Fibroblast of lung (primary cell): ENCODE results near the gene GRID1. TPM values are rescaled to one million over a fixed set of nuclear protein-coding genes. Genes with fewer than 3 reads are reported as not detected.

Experiments
- DNase-seq, 2 donors: peaks; one replicate each; pipeline versions ENCODE4 v3.0.0 to v3.0.0-alpha.2; 2010; ENCODE audit warnings: low read depth in 2 of 2
- H2AFZ ChIP-seq: 2 replicates; pipeline ENCODE4 v1.5.1; 2012; ENCODE audit warnings: low read length, control low read depth, inconsistent platforms
- H3K27ac ChIP-seq: 2 replicates; pipeline ENCODE4 v1.5.1; 2011; ENCODE audit warnings: low read length, control low read depth; ENCODE audit not compliant: insufficient read depth
- H3K27me3 ChIP-seq: 2 replicates; pipeline ENCODE4 v1.5.1; 2011; ENCODE audit warnings: mild to moderate bottlenecking, low read length; ENCODE audit not compliant: control insufficient read depth, insufficient read depth
- H3K36me3 ChIP-seq: 2 replicates; pipeline ENCODE4 v1.5.1; 2011; ENCODE audit warnings: low read length; ENCODE audit not compliant: control insufficient read depth, insufficient read depth
- H3K4me1 ChIP-seq: 2 replicates; pipeline ENCODE4 v1.5.1; 2011; ENCODE audit warnings: low read length; ENCODE audit not compliant: control insufficient read depth, insufficient read depth; ENCODE audit errors: extremely low read depth
- H3K4me2 ChIP-seq: 2 replicates; pipeline ENCODE4 v1.5.1; 2011; ENCODE audit warnings: low read length, control low read depth; ENCODE audit not compliant: insufficient read depth; ENCODE audit errors: extremely low read depth
- H3K4me3 ChIP-seq, 4 experiments: fragments of 200-600 bp in 1 of 4; sonication (generic) in 1 of 4; replicated peaks in 1 of 4; 2 replicates each; pipeline ENCODE4 v1.5.1; 2011 to 2016; ENCODE audit warnings: low read length in 4 of 4, low read depth in 3 of 4, mild to moderate bottlenecking in 3 of 4, control low read depth in 2 of 4, inconsistent platforms in 1 of 4, mixed read lengths in 1 of 4; ENCODE audit not compliant: insufficient read depth in 1 of 4; ENCODE audit errors: control extremely low read depth in 1 of 4
- H3K79me2 ChIP-seq: 2 replicates; pipeline ENCODE4 v1.5.1; 2012; ENCODE audit warnings: mild to moderate bottlenecking, low read length, inconsistent platforms; ENCODE audit not compliant: control insufficient read depth, insufficient read depth
- H3K9ac ChIP-seq: 2 replicates; pipeline ENCODE4 v1.5.1; 2011; ENCODE audit warnings: mild to moderate bottlenecking, low read length, control low read depth; ENCODE audit not compliant: insufficient read depth
- H3K9me3 ChIP-seq: 2 replicates; pipeline ENCODE4 v1.5.1; 2012; ENCODE audit warnings: low read depth, low read length; ENCODE audit not compliant: control insufficient read depth, insufficient read depth
- H4K20me1 ChIP-seq: 2 replicates; pipeline ENCODE4 v1.5.1; 2011; ENCODE audit warnings: low read length; ENCODE audit not compliant: control insufficient read depth, insufficient read depth; ENCODE audit errors: extremely low read depth
- EZH2 ChIP-seq: IDR thresholded peaks from 2 replicates; pipeline ENCODE4 v1.5.1; 2012; ENCODE audit warnings: low read length, control low read depth, mild to moderate bottlenecking; ENCODE audit errors: missing control alignments
- polyA plus RNA-seq, 2 donors: library from polyadenylated mRNA; depleted of rRNA in 1 of 2; stranded (reverse) in 1 of 2; unstranded in 1 of 2; fragments of >200 nt; gene quantifications; 2 replicates each; pipeline ENCODE4 v1.2.1, GENCODE V29; 2011 to 2012; ENCODE audit warnings: missing spikeins in 1 of 2
- total RNA-seq: library from RNA; depleted of rRNA; stranded (reverse); fragments of >200 nt; gene quantifications from 2 replicates; pipeline ENCODE4 v1.2.1, GENCODE V29; 2014
- TF ChIP-seq, protein P1 (sequence below), 2 donors: IDR thresholded peaks in 1 of 2; conservative IDR thresholded peaks in 1 of 2; 1 replicate in 1 of 2; 2 replicates in 1 of 2; pipeline ENCODE4 v1.5.1; 2011 to 2012; ENCODE audit warnings: low read length in 2 of 2, control low read depth in 1 of 2, inconsistent platforms in 1 of 2, low read depth in 1 of 2, mild to moderate bottlenecking in 1 of 2

GRID1 gene
- total and polyA plus RNA-seq, 2 donors (not counting 1 experiment from before 2014, with no cell fraction given) = 0.03 to 0.33 TPM

DNA sequence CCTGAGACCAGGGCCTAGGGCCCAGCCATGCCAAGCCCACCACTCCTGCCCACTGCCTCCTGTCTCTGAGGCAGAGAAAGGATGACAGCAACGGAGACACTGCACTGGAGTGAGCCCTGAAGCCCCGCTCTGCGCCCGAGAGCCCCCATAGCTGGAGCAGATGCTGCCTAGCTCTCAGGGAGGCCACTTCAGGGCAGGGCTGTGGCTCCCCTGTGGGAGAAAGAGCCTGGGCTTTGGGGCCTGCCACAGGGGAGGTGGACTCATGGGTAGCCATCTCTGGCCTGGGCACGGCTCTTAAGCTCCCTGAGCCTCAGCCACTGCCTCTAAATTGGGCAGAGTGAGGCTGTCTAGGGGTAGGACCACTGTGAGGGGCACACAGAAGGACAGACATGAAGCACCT is 214.2 kb downstream of the GRID1 start:
- DNase-seq = no peak
- Histone ChIP-seq H4K20me1 (no peaks in the 10 kb centered on the region), H3K4me3 (no peak overlapping the region), H3K9me3 (no peaks in the 10 kb centered on the region), H3K9ac (no peak overlapping the region), H3K4me2 (no peak overlapping the region), H3K4me1 (no peaks in the 10 kb centered on the region), H2AFZ (no peak overlapping the region), H3K27ac (no peak overlapping the region), H3K79me2 (no peaks in the 10 kb centered on the region), H3K27me3 (no peaks in the 10 kb centered on the region), H3K36me3 (no peaks in the 10 kb centered on the region)
- TF ChIP-seq EZH2 = no peak
- TF ChIP-seq, protein P1, sequence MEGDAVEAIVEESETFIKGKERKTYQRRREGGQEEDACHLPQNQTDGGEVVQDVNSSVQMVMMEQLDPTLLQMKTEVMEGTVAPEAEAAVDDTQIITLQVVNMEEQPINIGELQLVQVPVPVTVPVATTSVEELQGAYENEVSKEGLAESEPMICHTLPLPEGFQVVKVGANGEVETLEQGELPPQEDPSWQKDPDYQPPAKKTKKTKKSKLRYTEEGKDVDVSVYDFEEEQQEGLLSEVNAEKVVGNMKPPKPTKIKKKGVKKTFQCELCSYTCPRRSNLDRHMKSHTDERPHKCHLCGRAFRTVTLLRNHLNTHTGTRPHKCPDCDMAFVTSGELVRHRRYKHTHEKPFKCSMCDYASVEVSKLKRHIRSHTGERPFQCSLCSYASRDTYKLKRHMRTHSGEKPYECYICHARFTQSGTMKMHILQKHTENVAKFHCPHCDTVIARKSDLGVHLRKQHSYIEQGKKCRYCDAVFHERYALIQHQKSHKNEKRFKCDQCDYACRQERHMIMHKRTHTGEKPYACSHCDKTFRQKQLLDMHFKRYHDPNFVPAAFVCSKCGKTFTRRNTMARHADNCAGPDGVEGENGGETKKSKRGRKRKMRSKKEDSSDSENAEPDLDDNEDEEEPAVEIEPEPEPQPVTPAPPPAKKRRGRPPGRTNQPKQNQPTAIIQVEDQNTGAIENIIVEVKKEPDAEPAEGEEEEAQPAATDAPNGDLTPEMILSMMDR (conservative IDR thresholded peaks at IDR 0.05 in 1 of 2, IDR thresholded peaks at IDR 0.05 in 1 of 2; ENCODE audit: low read depth in 1 of 2, low read length in 2 of 2) = no peak

DNA sequence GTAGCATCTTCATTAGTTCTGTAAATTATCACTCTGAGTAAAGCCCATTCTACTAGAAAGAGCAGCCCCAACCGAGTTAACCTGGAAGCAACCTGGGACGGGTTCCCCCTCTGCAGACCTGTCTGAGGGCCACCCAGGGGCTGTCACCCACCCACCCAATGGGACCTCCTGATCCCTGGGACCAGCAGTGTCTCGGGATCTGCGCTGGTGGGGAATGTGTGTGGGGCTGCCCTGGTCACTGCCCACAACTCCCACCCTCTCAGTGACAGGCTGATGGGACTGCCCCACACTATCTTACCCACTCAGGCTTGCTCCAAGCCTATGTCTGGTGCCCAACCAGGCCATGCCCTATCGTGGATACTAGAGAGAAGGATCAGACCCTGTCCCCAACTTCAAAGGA is 215.0 kb downstream of the GRID1 start:
- H3K27ac ChIP-seq = no peak overlapping the region
- no peaks in the 10 kb centered on the region for H3K36me3 ChIP-seq
- no peaks in the 10 kb centered on the region for H3K4me1 ChIP-seq
- no peaks in the 10 kb centered on the region for H3K79me2 ChIP-seq
- TF ChIP-seq, protein P1 (conservative IDR thresholded peaks at IDR 0.05 in 1 of 2, IDR thresholded peaks at IDR 0.05 in 1 of 2; ENCODE audit: low read depth in 1 of 2, low read length in 2 of 2) = no peak
- no peak for TF ChIP-seq EZH2
- H3K4me3 ChIP-seq = no peak overlapping the region
- no peaks in the 10 kb centered on the region for H3K27me3 ChIP-seq
- H4K20me1 ChIP-seq = no peaks in the 10 kb centered on the region
- no peak overlapping the region for H2AFZ ChIP-seq
- H3K4me2 ChIP-seq = no peak overlapping the region
- H3K9me3 ChIP-seq = no peaks in the 10 kb centered on the region
- H3K9ac ChIP-seq = no peak overlapping the region
- no peak for DNase-seq

DNA sequence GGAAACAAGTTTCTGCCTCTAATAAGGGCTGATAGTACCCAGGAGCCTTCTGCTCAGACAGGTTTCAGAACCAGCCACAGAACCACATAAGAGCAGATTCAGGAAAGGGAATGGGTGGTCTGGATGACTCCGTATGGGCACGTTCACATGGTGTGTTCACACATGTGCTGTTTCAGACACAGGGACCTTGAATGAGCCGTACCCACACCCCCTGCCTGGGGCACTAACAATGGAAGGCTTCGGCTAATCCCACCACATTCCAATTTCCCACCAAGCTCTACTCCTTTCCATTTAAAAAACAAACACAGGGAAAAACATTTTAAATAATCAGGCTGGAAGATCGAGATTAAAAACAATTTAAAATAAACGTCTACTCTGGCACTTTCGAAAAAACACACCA is 217.3 kb downstream of the GRID1 start:
- DNase-seq = no peak

More for the DNA sequence above, 217.3 kb downstream of the GRID1 start:
- Histone ChIP-seq H3K36me3 (no peaks in the 10 kb centered on the region), H3K79me2 (no peaks in the 10 kb centered on the region), H2AFZ (no peak overlapping the region), H3K4me3 (no peak overlapping the region), H4K20me1 (no peaks in the 10 kb centered on the region), H3K9me3 (no peaks in the 10 kb centered on the region), H3K9ac (no peak overlapping the region), H3K4me2 (no peak overlapping the region), H3K27ac (no peak overlapping the region), H3K27me3 (no peaks in the 10 kb centered on the region), H3K4me1 (no peaks in the 10 kb centered on the region)
- no peak for TF ChIP-seq EZH2
- TF ChIP-seq, protein P1 (conservative IDR thresholded peaks at IDR 0.05 in 1 of 2, IDR thresholded peaks at IDR 0.05 in 1 of 2; ENCODE audit: low read depth in 1 of 2, low read length in 2 of 2) = no peak
